Testis (tissue), 3 donors: ENCODE results near the gene SAGE1. TPM values are rescaled to one million over a fixed set of nuclear protein-coding genes. Genes with fewer than 3 reads are reported as not detected.
A peak's percentile ranks its signal among the peaks of the same experiment; 100 is the strongest.

ENCODE experiments used
- DNase-seq: peaks from one replicate; pipeline ENCODE4 v3.0.0-alpha.2; 2019
- H3K27ac ChIP-seq, 2 donors: fragments of 200-600 bp; sonication (generic); one replicate each; pipeline ENCODE4 v1.5.1; 2019
- H3K27me3 ChIP-seq: fragments of 200-600 bp; sonication (generic); one replicate; pipeline ENCODE4 v1.5.1; 2019
- H3K36me3 ChIP-seq: fragments of 200-600 bp; sonication (generic); one replicate; pipeline ENCODE4 v1.5.1; 2017; ENCODE audit warnings: low read depth; ENCODE audit errors: missing control alignments
- H3K4me1 ChIP-seq: fragments of 200-600 bp; sonication (generic); one replicate; pipeline ENCODE4 v1.5.1; 2019
- H3K4me3 ChIP-seq, 2 donors: fragments of 200-600 bp; sonication (generic); one replicate each; pipeline ENCODE4 v1.5.1; 2017 to 2019
- H3K9me3 ChIP-seq: fragments of 200-600 bp; sonication (generic); one replicate; pipeline ENCODE4 v1.5.1; 2017
- POLR2A ChIP-seq: fragments of 450-650 bp; IDR thresholded peaks from one replicate; pipeline ENCODE4 v1.6.1; 2017; ENCODE audit warnings: antibody characterized with exemption, mild to moderate bottlenecking, moderate library complexity
- WGBS, 2 donors: methylation state at CpG; one replicate each; pipeline ENCODE4 v1.1.5; 2018; 5-methylcytosine and 5-hydroxymethylcytosine counted together
- intact Hi-C: fragments of 100-400 bp; cut with DNase I; formaldehyde crosslinking; loops from one replicate; pipeline ENCODE4 v1.15.1; 2023; ENCODE audit warnings: low total_unique reads
- polyA plus RNA-seq: library from polyadenylated mRNA; stranded (reverse); fragments of 350-450 nt; fragmentation: Illumina TruSeq; extraction: RNeasy Lipid Tissue Mini Kit (QIAGEN cat#74804); gene quantifications from one replicate; pipeline ENCODE4 v1.2.3, GENCODE V29; 2014; ENCODE audit warnings: low read depth, low replicate concordance; ENCODE audit not compliant: insufficient read depth
- total RNA-seq, 2 donors: library from RNA; depleted of rRNA; stranded (reverse); fragments of >200 nt; gene quantifications; one replicate each; pipeline ENCODE4 v1.2.3, GENCODE V29; 2016
- TF ChIP-seq, protein P1 (sequence below), 3 experiments: fragments of 450-650 bp in 2 of 3; fragments of 200-600 bp in 1 of 3; sonication (generic) in 1 of 3; IDR thresholded peaks; one replicate each; pipeline ENCODE4 v1.5.1; 2016 to 2019; ENCODE audit warnings: antibody characterized with exemption in 3 of 3, mild to moderate bottlenecking in 2 of 3, moderate library complexity in 1 of 3

Gene SAGE1
- total and polyA plus RNA-seq, 3 donors from 2014 or later, result 3.9 to 5.5 (median 5.3) TPM

GRCh38 chrX:135927897-135928296 lies 34.4 kb downstream of the SAGE1 start:
- intact Hi-C loops, result no loop called here
- no peak for DNase-seq
- no peaks in the 10 kb centered on the region for H3K36me3 ChIP-seq
- no peaks in the 10 kb centered on the region for H3K4me1 ChIP-seq
- TF ChIP-seq, protein P1, sequence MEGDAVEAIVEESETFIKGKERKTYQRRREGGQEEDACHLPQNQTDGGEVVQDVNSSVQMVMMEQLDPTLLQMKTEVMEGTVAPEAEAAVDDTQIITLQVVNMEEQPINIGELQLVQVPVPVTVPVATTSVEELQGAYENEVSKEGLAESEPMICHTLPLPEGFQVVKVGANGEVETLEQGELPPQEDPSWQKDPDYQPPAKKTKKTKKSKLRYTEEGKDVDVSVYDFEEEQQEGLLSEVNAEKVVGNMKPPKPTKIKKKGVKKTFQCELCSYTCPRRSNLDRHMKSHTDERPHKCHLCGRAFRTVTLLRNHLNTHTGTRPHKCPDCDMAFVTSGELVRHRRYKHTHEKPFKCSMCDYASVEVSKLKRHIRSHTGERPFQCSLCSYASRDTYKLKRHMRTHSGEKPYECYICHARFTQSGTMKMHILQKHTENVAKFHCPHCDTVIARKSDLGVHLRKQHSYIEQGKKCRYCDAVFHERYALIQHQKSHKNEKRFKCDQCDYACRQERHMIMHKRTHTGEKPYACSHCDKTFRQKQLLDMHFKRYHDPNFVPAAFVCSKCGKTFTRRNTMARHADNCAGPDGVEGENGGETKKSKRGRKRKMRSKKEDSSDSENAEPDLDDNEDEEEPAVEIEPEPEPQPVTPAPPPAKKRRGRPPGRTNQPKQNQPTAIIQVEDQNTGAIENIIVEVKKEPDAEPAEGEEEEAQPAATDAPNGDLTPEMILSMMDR (IDR thresholded peaks at IDR 0.05), result no peak
- TF ChIP-seq POLR2A, result no peak
- no peak overlapping the region for H3K4me3 ChIP-seq
- WGBS, 2 donors, result 62 to 80% methylated on average over 2 of the region's 2 CpGs
- no peak overlapping the region for H3K27ac ChIP-seq
- no peaks in the 10 kb centered on the region for H3K9me3 ChIP-seq
- no peaks in the 10 kb centered on the region for H3K27me3 ChIP-seq

DNA sequence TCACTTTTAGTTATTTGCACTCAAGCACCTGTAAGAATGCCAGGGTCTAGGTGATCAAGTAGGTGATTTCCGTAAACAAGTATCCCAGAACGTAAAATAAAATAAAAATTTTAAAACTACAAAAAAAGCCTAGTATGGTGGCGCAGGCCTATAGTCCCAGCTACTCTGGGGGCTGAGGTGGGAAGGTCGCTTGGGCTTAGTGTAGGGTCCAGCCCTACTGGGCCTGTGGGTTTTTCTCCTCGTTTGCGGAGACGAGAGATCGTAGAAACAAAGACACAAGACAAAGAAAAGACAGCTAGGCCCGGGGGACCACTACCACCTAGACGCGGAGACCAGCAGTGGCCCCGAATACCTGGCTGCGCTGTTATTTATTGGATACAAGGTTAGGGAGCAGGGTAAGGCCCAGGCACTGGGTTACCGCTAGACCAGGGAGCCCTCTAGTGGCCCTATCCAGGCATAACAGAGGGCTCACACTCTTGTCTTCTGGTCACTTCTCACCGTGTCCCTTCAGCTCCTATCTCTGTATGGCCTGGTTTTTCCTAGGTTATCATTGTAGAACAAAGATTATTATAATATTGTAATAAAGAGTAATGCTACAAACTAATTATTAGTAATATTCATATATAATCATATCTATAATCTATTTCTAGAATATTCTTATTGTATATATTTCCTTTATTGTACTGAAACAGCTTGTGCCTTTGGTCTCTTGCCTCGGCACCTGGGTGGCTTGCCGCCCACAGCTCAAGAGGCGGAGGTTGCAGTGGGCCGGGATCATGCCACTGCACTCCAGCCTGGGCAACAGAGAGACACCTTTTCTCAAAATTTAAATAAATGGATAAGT lies 38.4 kb downstream of the SAGE1 start:
- no peak for TF ChIP-seq POLR2A
- TF ChIP-seq, protein P1 (IDR thresholded peaks at IDR 0.05), result peak in 2 of 3 experiments; percentile 7 to 26
- H3K27me3 ChIP-seq, result no peaks in the 10 kb centered on the region
- no peak overlapping the region for H3K27ac ChIP-seq
- WGBS, 2 donors, result 53 to 72% methylated on average over 10 to 19 of the region's 19 CpGs
- no peaks in the 10 kb centered on the region for H3K9me3 ChIP-seq
- intact Hi-C loops, result no loop called here
- H3K4me1 ChIP-seq, result no peaks in the 10 kb centered on the region
- peak; percentile 54 for DNase-seq
- H3K36me3 ChIP-seq, result no peaks in the 10 kb centered on the region
- H3K4me3 ChIP-seq, result no peak overlapping the region

DNA sequence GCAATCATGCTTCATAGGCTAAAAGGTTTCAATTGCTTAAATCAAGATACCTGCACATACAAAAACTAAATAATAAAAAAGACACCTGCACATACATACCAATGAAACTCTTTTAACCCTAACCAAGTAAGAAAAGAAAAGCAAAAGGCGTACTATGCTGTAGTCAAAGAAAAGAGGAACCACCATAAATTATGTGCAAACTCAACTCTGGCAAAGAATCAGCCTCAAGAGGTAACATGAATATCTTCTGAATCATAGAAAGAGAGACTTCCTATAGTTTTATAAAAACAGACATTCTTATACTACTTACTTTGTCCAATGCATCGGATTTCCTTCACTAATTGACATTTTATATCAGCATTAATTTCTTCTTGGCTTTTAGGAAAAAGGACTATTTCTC lies 51.0 kb downstream of the SAGE1 start:
- no peaks in the 10 kb centered on the region for H3K4me1 ChIP-seq
- H3K9me3 ChIP-seq, result no peaks in the 10 kb centered on the region
- H3K4me3 ChIP-seq, result no peak overlapping the region
- no peaks in the 10 kb centered on the region for H3K27me3 ChIP-seq
- no peak overlapping the region for H3K27ac ChIP-seq
- no peak for DNase-seq
- TF ChIP-seq, protein P1 (IDR thresholded peaks at IDR 0.05), result no peak
- no peak for TF ChIP-seq POLR2A
- H3K36me3 ChIP-seq, result no peaks in the 10 kb centered on the region
- 72 to 89% methylated on average over 2 of the region's 2 CpGs for WGBS, 2 donors
- intact Hi-C loops, result no loop called here

GRCh38 chrX:135951291-135951690 lies 57.8 kb downstream of the SAGE1 start:
- DNase-seq, result no peak
- Histone ChIP-seq H3K9me3 (no peaks in the 10 kb centered on the region), H3K4me3 (no peak overlapping the region), H3K4me1 (no peaks in the 10 kb centered on the region), H3K27me3 (no peaks in the 10 kb centered on the region), H3K27ac (no peak overlapping the region), H3K36me3 (no peaks in the 10 kb centered on the region)
- WGBS, 2 donors, result 62 to 86% methylated on average over 3 to 4 of the region's 4 CpGs
- intact Hi-C loops, result no loop called here
- TF ChIP-seq, protein P1 (IDR thresholded peaks at IDR 0.05), result no peak
- no peak for TF ChIP-seq POLR2A

Other genes with a start within 250 kb of the SAGE1 start
- gene CT45A1, start 180.1 kb upstream of the SAGE1 start, total RNA-seq, result 10 to 100 TPM in 1 of 2 donors, 1 to 10 TPM in 1; 6.6 to 11.9 TPM
- gene CT45A1, start 180.1 kb upstream of the SAGE1 start, polyA plus RNA-seq, result 8.3 TPM
- 10 to 100 TPM; 19.9 to 27.5 TPM for gene CT45A3, start 125.5 kb upstream of the SAGE1 start, total RNA-seq
- 20.7 TPM for gene CT45A3, start 125.5 kb upstream of the SAGE1 start, polyA plus RNA-seq
- gene CT45A5, start 108.2 kb upstream of the SAGE1 start, total RNA-seq, result 1 to 10 TPM; 6.2 to 8.1 TPM
- 6.7 TPM for gene CT45A5, start 108.2 kb upstream of the SAGE1 start, polyA plus RNA-seq
- gene CT45A6, start 90.9 kb upstream of the SAGE1 start, total RNA-seq, result not detected
- not detected for gene CT45A6, start 90.9 kb upstream of the SAGE1 start, polyA plus RNA-seq
- under 1 TPM in 1 of 2 donors, not detected in 1; 0.31 TPM for gene CT45A2, start 73.7 kb upstream of the SAGE1 start, total RNA-seq
- gene CT45A2, start 73.7 kb upstream of the SAGE1 start, polyA plus RNA-seq, result 0.37 TPM
- not detected for gene CT45A7, start 56.4 kb upstream of the SAGE1 start, total RNA-seq
- gene CT45A7, start 56.4 kb upstream of the SAGE1 start, polyA plus RNA-seq, result 0.83 TPM
- gene CT45A8, start 39.2 kb upstream of the SAGE1 start, total RNA-seq, result under 1 TPM in 1 of 2 donors, not detected in 1; 0.31 TPM
- 0.37 TPM for gene CT45A8, start 39.2 kb upstream of the SAGE1 start, polyA plus RNA-seq
- not detected for gene CT45A9, start 21.9 kb upstream of the SAGE1 start, total RNA-seq
- gene CT45A9, start 21.9 kb upstream of the SAGE1 start, polyA plus RNA-seq, result not detected
- 10 to 100 TPM; 17.7 to 27.9 TPM for gene CT45A10, start 272 bp upstream of the SAGE1 start, total RNA-seq
- 10.0 TPM for gene CT45A10, start 272 bp upstream of the SAGE1 start, polyA plus RNA-seq
- 10 to 100 TPM in 1 of 2 donors, 1 to 10 TPM in 1; 9.8 to 11.1 TPM for gene MMGT1, start 80.3 kb downstream of the SAGE1 start, total RNA-seq
- gene MMGT1, start 80.3 kb downstream of the SAGE1 start, polyA plus RNA-seq, result 8.8 TPM
- gene SLC9A6, start 91.7 kb downstream of the SAGE1 start, total RNA-seq, result 10 to 100 TPM; 18.3 to 19.9 TPM
- 13.0 TPM for gene SLC9A6, start 91.7 kb downstream of the SAGE1 start, polyA plus RNA-seq